GM18858 (cell line): ENCODE data around the gene CTCF.

Source experiments
- ATAC-seq: cut with Tn5 transposase; IDR thresholded peaks from one replicate; pipeline ENCODE4 v1.9.1; 2021; ENCODE audit not compliant: unreplicated experiment

The CTCF gene

DNA sequence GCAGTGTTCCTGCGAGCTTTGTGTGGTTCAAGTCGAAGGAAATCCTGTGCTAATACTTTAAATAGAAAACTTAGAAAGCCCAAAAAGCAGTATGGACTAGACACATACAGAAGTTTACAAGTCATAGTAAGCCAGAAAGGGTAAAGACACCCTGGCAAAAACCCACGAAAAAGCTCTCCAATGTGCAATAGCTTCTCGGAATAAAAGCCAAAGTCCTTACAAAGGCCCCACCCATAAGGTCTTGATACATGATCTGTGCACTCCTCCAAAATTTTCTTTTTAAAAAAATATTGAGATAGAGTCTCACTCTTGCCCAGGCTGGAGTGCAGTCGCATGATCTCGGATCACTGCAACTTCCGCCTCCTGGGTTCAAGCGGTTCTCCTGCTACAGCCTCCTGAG lies 114.6 kb downstream of the CTCF start:
- ATAC-seq: no peak

DNA sequence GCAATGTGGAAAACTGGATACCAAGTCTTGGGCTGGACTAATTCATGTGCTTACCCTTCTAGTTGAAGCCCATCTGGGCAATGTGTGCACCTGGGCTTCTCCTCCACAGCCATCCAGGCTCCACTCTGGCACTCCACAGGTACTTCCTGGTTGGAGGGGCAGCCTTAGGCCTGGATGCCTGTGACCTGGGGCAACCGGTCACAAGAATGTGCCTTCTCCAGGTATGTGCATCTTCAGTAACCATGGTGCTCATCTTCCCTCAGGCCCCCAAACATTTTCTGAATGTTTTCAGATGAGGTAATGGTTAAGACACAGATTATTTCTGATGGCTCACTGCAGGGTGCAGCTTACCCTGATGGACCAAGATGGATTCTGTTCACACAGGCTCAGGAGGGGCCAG lies 115.4 kb downstream of the CTCF start:
- no peak for ATAC-seq

DNA sequence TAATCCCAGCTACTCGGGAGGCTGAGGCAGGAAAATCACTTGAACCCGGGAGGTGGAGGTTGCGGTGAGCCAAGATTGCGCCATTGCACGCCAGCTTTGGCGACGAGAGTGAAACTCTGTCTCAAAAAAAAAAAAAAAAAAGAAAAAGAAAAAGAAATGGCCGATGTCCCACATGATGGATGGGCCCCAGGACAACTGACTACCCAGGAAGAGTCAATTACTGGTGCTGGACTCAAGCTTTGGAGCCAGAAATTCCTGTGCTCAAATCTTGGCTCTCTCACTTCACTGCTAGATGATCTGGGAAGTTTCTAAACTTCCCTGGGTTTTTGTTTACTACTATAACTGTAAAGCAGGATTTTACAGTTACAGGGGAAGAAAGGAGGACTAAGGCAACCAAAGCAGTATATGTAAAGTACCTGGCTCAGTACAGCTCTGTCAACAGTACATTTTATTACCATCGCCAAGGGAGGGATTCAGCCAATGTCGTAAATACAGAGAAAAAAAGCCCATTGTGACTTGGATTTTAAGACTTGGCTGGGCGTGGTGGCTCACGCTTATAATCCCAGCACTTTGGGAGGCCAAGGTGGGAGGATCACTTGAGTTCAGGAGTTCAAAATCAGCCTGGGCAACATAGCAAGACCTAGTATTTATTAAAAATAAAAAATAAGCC lies 116.2 kb downstream of the CTCF start:
- ATAC-seq: no peak

DNA sequence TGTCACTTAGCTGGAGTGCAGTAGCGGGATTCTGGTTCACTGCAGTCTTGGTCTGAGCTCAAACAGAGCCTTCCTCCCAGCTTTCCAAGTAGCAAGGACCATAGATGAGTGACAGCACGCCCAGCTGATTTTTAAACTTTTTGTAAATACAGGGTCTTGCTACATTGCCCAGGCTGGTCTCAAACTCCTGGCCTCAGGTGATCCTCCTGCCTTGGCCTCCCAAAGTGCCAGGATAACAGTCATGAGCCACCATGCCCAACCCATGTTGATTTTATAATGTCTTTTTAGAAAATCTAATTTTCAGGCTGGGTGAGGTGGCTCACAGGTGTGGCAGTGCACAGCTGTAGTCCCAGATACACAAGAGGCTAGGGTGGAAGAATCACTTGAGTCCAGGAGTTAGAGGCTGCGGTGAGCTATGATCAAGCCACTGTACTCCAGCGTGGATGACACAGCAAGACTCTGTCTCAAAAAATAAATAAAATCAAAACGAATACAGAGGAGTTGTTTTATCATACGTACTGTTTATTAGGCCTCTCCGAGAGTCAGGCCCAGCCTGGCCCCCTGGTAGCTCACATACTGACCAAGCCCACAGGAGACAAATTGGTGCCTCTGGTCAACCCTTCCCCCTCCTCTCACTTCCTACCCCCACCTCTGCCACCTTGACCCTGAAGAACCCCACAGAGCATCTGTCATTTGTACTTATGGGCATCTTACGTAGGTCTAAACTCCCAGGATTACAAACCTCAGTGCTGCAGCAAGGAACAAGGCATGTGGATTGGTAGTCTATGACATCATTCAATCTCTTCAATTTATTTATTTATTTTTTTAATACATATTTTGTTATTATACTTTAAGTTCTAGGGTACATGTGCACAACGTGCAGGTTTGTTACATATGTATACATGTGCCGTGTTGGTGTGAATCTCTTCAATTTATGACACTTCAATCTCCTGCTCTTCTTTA lies 117.9 kb downstream of the CTCF start:
- ATAC-seq: no peak

DNA sequence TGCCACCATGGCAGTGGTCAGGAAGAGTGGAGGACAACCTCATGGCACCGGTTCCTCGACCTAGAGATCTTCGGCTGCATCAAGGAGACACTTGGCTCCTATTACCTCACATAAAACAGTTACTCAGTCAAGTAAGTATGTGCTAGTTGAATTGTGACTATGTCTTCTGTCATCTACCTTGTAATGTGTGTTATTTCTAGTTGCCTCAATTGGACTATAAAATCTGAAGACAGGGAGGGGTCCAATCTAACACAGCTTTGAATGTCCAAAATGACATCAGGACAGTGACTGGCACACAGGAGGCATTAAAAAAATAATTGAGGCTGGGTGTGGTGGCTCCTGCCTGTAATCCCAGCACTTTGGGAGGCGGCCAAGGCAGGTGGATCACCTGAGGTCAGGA lies 121.4 kb downstream of the CTCF start:
- ATAC-seq: no peak

DNA sequence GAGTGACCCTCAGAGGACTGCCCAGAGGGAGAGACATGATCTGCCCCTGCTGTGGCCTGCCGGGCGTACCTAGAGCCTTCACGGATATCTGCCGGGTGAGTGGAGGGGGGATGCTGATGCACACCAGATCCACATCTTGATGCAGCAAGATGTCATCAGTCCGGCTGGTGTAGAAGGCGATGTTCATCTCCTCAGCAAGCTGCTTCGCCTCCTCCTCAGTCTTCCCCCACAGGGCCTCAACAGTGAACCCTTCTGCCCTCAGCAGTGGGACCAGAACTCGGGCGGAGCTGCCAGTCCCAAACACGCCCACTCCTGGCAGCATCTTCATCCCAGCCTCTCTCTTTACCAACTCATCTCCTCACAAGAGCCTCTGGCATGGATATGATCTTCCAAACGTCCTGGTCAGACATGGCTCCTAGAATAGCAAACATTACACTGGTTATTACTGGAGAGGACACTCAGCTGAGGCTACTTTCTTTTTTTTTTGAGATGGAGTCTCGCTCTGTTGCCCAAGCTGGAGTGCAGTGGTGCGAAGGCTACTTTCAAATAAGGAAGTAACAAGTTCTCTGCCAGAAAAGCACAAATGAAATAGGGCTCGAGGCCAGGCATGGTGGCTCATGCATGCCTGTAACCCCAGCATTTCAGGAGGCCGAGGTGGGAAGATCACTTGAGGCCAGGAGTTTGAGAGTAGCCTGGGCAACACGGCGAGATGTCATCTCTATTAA lies 123.2 kb downstream of the CTCF start:
- no peak for ATAC-seq
